Measurements from ENCODE around the gene PPEF2.

DNA sequence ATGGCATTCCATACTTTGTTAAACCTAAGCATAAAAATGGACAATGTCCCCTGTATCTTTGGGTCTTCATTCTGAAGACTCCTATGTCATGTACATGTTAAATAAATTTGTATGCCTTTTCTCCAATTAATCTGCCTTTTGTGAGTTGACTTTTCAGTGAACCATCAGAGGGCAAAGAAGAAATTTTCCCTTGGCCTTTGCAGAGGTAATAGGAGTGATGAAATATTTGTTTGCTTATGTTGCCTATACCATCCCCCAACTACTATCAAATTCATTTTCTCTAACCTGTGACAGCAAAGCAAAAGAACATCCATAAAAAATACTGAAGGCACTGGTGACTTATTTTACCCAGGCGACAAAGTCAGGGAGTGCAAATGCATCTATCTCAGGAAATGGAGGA lies 20.3 kb upstream of the PPEF2 start:
- TF ChIP-seq, protein P1, sequence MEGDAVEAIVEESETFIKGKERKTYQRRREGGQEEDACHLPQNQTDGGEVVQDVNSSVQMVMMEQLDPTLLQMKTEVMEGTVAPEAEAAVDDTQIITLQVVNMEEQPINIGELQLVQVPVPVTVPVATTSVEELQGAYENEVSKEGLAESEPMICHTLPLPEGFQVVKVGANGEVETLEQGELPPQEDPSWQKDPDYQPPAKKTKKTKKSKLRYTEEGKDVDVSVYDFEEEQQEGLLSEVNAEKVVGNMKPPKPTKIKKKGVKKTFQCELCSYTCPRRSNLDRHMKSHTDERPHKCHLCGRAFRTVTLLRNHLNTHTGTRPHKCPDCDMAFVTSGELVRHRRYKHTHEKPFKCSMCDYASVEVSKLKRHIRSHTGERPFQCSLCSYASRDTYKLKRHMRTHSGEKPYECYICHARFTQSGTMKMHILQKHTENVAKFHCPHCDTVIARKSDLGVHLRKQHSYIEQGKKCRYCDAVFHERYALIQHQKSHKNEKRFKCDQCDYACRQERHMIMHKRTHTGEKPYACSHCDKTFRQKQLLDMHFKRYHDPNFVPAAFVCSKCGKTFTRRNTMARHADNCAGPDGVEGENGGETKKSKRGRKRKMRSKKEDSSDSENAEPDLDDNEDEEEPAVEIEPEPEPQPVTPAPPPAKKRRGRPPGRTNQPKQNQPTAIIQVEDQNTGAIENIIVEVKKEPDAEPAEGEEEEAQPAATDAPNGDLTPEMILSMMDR (IDR thresholded peaks at IDR 0.05), result no peak
- TF ChIP-seq POLR2A (IDR thresholded peaks at IDR 0.05), result no peak
